Smooth muscle cell (in vitro differentiated cells): ENCODE measurements around the gene AIG1. TPM values are rescaled to one million over a fixed set of nuclear protein-coding genes. Genes with fewer than 3 reads are reported as not detected.

Source experiments
- DNase-seq: peaks from one replicate; lab custom pipeline; 2025; ENCODE audit not compliant: unreplicated experiment; lab: John Stamatoyannopoulos, UW
- H2AFZ ChIP-seq: fragments of 200-600 bp; sonication (generic); 2 replicates; pipeline ENCODE4 v1.6.0; 2016; ENCODE audit warnings: antibody characterized with exemption, low read depth, mild to moderate bottlenecking
- H3F3A ChIP-seq: fragments of 200-600 bp; sonication (generic); 2 replicates; pipeline ENCODE4 v1.6.0; 2017; ENCODE audit warnings: antibody characterized with exemption, low read depth
- H3K27ac ChIP-seq: fragments of 200-600 bp; sonication (generic); 2 replicates; pipeline ENCODE4 v1.5.1; 2016; ENCODE audit warnings: low read depth, mild to moderate bottlenecking
- H3K27me3 ChIP-seq: fragments of 200-600 bp; sonication (generic); 2 replicates; pipeline ENCODE4 v1.6.1; 2016; ENCODE audit warnings: low read depth, mild to moderate bottlenecking
- H3K36me3 ChIP-seq: fragments of 200-600 bp; sonication (generic); 2 replicates; pipeline ENCODE4 v1.5.1; 2016; ENCODE audit warnings: low read depth
- H3K4me1 ChIP-seq: fragments of 200-600 bp; sonication (generic); 2 replicates; pipeline ENCODE4 v1.5.1; 2016; ENCODE audit warnings: low read depth
- H3K4me2 ChIP-seq: fragments of 200-600 bp; sonication (generic); 2 replicates; pipeline ENCODE4 v1.6.0; 2016; ENCODE audit warnings: mild to moderate bottlenecking
- H3K4me3 ChIP-seq: fragments of 200-600 bp; sonication (generic); 2 replicates; pipeline ENCODE4 v1.5.1; 2016; ENCODE audit warnings: mild to moderate bottlenecking
- H3K79me2 ChIP-seq: fragments of 200-600 bp; sonication (generic); 2 replicates; pipeline ENCODE4 v1.6.0; 2016; ENCODE audit warnings: low read depth, mild to moderate bottlenecking
- H3K9ac ChIP-seq: fragments of 200-600 bp; sonication (generic); 2 replicates; pipeline ENCODE4 v1.6.0; 2016; ENCODE audit warnings: low read depth
- H3K9me3 ChIP-seq: fragments of 200-600 bp; sonication (generic); replicated peaks from 2 replicates; pipeline ENCODE4 v1.5.1; 2016; ENCODE audit warnings: low read depth
- H4K20me1 ChIP-seq: fragments of 200-600 bp; sonication (generic); 2 replicates; pipeline ENCODE4 v1.6.0; 2016; ENCODE audit warnings: low read depth
- CTCF ChIP-seq: fragments of 200-600 bp; sonication (generic); IDR thresholded peaks from 2 replicates; pipeline ENCODE4 v1.5.1; 2017; ENCODE audit warnings: borderline replicate concordance, mild to moderate bottlenecking, antibody characterized with exemption; ENCODE audit not compliant: insufficient read depth, poor library complexity, severe bottlenecking
- WGBS: methylation state at CpG from one replicate; pipeline ENCODE4 v1.1.7; 2016; ENCODE audit warnings: low lambda C conversion rate; 5-methylcytosine and 5-hydroxymethylcytosine counted together
- polyA plus RNA-seq: library from polyadenylated mRNA; unstranded; fragments of >200 nt; fragmentation: Nextera tagmentation; extraction: Ambion mirVana; gene quantifications from 2 replicates; pipeline ENCODE4 v1.2.1, GENCODE V29; 2016
- total RNA-seq: library from RNA; depleted of rRNA; stranded (reverse); fragments of >200 nt; gene quantifications from 2 replicates; pipeline ENCODE4 v1.2.3, GENCODE V29; 2014

Gene AIG1
- total and polyA plus RNA-seq, 2 experiments from 2014 or later = 9.1 to 25.9 TPM

GRCh38 chr6:143262859-143263258, 202.2 kb downstream of the AIG1 start:
- H4K20me1 ChIP-seq = no peaks in the 10 kb centered on the region
- H3F3A ChIP-seq = no peaks in the 10 kb centered on the region
- no peak for DNase-seq
- no peaks in the 10 kb centered on the region for H3K79me2 ChIP-seq
- H3K36me3 ChIP-seq = no peaks in the 10 kb centered on the region
- TF ChIP-seq CTCF = no peak
- H3K4me2 ChIP-seq = no peak overlapping the region
- no peak overlapping the region for H2AFZ ChIP-seq
- no peaks in the 10 kb centered on the region for H3K4me1 ChIP-seq
- H3K4me3 ChIP-seq = no peak overlapping the region
- no peaks in the 10 kb centered on the region for H3K9me3 ChIP-seq
- no peaks in the 10 kb centered on the region for H3K27me3 ChIP-seq
- H3K9ac ChIP-seq = no peak overlapping the region
- WGBS = 96% methylated on average over 2 of the region's 2 CpGs
- H3K27ac ChIP-seq = no peak overlapping the region

- 96% methylated on average over 5 of the region's 5 CpGs for WGBS
- no peaks in the 10 kb centered on the region for H3K36me3 ChIP-seq
- no peak for DNase-seq
- TF ChIP-seq CTCF = no peak
- no peaks in the 10 kb centered on the region for H3K9me3 ChIP-seq
- no peaks in the 10 kb centered on the region for H3F3A ChIP-seq
- H3K27ac ChIP-seq = no peak overlapping the region
- H3K4me1 ChIP-seq = no peaks in the 10 kb centered on the region
- no peak overlapping the region for H3K4me3 ChIP-seq
- H2AFZ ChIP-seq = no peak overlapping the region
- no peaks in the 10 kb centered on the region for H3K27me3 ChIP-seq
- no peaks in the 10 kb centered on the region for H3K79me2 ChIP-seq
- H3K9ac ChIP-seq = no peak overlapping the region
- H4K20me1 ChIP-seq = no peaks in the 10 kb centered on the region
- H3K4me2 ChIP-seq = no peak overlapping the region
Observed at GRCh38 chr6:143264379-143264778, 203.7 kb downstream of the AIG1 start.

- Histone ChIP-seq H3K27ac (no peak overlapping the region), H4K20me1 (no peaks in the 10 kb centered on the region), H3K4me3 (no peak overlapping the region), H3K9ac (no peak overlapping the region), H3K9me3 (no peaks in the 10 kb centered on the region), H3K27me3 (no peaks in the 10 kb centered on the region), H3K4me1 (no peaks in the 10 kb centered on the region), H3F3A (no peaks in the 10 kb centered on the region), H2AFZ (no peak overlapping the region), H3K4me2 (no peak overlapping the region), H3K36me3 (no peaks in the 10 kb centered on the region), H3K79me2 (no peaks in the 10 kb centered on the region)
- no peak for TF ChIP-seq CTCF
- DNase-seq = no peak
- 63% methylated on average over 4 of the region's 4 CpGs for WGBS
Observed at GRCh38 chr6:143264986-143265764, 204.5 kb downstream of the AIG1 start.

- Histone ChIP-seq H3K27ac (no peak overlapping the region), H2AFZ (no peak overlapping the region), H3K4me2 (no peak overlapping the region), H4K20me1 (no peaks in the 10 kb centered on the region), H3K27me3 (no peaks in the 10 kb centered on the region), H3K36me3 (no peaks in the 10 kb centered on the region), H3K79me2 (no peaks in the 10 kb centered on the region), H3F3A (peaks cover 4% of the 10 kb centered on the region), H3K4me3 (no peak overlapping the region), H3K4me1 (no peaks in the 10 kb centered on the region), H3K9ac (no peak overlapping the region), H3K9me3 (no peaks in the 10 kb centered on the region)
- no peak for DNase-seq
- TF ChIP-seq CTCF = no peak
- WGBS = 85% methylated on average over 2 of the region's 2 CpGs
Observed at GRCh38 chr6:143267760-143268159, 207.1 kb downstream of the AIG1 start.
